ENCODE measurements around the gene RASSF5. TPM values are rescaled to one million over a fixed set of nuclear protein-coding genes. Genes with fewer than 3 reads are reported as not detected.

Gene RASSF5
- total and polyA plus RNA-seq, 10 of the 15 experiments (the other 5 are each of a cell fraction or from before 2014, with no cell fraction given): 14.0 to 89.6 (median 68.9) TPM

DNA sequence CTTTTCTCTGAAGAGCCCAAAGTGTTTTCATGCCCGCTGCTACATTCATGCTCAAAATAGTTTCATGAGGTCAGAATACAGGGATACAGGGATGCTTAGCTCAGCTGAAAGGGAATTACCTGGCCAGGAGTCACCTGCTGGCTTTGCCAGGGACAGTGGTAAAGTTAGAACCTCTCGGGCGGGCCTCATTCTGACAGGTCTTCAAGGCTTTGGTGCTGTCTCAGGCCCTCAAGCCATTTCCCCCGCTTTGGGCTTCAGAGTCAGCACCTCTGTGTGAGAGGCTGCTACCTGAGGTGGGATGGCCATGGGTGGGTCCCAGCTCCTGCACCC, 5.5 kb downstream of the RASSF5 start (continued):
- TF ChIP-seq, protein P1, sequence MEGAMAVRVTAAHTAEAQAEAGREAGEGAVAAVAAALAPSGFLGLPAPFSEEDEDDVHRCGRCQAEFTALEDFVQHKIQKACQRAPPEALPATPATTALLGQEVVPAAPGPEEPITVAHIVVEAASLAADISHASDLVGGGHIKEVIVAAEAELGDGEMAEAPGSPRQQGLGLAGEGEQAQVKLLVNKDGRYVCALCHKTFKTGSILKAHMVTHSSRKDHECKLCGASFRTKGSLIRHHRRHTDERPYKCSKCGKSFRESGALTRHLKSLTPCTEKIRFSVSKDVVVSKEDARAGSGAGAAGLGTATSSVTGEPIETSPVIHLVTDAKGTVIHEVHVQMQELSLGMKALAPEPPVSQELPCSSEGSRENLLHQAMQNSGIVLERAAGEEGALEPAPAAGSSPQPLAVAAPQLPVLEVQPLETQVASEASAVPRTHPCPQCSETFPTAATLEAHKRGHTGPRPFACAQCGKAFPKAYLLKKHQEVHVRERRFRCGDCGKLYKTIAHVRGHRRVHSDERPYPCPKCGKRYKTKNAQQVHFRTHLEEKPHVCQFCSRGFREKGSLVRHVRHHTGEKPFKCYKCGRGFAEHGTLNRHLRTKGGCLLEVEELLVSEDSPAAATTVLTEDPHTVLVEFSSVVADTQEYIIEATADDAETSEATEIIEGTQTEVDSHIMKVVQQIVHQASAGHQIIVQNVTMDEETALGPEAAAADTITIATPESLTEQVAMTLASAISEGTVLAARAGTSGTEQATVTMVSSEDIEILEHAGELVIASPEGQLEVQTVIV (IDR thresholded peaks at IDR 0.05; ENCODE audit: borderline replicate concordance, partially characterized antibody): no peak
- TF ChIP-seq, protein P2, sequence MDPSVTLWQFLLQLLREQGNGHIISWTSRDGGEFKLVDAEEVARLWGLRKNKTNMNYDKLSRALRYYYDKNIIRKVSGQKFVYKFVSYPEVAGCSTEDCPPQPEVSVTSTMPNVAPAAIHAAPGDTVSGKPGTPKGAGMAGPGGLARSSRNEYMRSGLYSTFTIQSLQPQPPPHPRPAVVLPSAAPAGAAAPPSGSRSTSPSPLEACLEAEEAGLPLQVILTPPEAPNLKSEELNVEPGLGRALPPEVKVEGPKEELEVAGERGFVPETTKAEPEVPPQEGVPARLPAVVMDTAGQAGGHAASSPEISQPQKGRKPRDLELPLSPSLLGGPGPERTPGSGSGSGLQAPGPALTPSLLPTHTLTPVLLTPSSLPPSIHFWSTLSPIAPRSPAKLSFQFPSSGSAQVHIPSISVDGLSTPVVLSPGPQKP (IDR thresholded peaks at IDR 0.05; ENCODE audit: low read depth, low read length): no peak
- TF ChIP-seq, protein P3, sequence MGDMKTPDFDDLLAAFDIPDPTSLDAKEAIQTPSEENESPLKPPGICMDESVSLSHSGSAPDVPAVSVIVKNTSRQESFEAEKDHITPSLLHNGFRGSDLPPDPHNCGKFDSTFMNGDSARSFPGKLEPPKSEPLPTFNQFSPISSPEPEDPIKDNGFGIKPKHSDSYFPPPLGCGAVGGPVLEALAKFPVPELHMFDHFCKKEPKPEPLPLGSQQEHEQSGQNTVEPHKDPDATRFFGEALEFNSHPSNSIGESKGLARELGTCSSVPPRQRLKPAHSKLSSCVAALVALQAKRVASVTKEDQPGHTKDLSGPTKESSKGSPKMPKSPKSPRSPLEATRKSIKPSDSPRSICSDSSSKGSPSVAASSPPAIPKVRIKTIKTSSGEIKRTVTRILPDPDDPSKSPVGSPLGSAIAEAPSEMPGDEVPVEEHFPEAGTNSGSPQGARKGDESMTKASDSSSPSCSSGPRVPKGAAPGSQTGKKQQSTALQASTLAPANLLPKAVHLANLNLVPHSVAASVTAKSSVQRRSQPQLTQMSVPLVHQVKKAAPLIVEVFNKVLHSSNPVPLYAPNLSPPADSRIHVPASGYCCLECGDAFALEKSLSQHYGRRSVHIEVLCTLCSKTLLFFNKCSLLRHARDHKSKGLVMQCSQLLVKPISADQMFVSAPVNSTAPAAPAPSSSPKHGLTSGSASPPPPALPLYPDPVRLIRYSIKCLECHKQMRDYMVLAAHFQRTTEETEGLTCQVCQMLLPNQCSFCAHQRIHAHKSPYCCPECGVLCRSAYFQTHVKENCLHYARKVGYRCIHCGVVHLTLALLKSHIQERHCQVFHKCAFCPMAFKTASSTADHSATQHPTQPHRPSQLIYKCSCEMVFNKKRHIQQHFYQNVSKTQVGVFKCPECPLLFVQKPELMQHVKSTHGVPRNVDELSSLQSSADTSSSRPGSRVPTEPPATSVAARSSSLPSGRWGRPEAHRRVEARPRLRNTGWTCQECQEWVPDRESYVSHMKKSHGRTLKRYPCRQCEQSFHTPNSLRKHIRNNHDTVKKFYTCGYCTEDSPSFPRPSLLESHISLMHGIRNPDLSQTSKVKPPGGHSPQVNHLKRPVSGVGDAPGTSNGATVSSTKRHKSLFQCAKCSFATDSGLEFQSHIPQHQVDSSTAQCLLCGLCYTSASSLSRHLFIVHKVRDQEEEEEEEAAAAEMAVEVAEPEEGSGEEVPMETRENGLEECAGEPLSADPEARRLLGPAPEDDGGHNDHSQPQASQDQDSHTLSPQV (IDR thresholded peaks at IDR 0.05): no peak
- TF ChIP-seq, protein P4, sequence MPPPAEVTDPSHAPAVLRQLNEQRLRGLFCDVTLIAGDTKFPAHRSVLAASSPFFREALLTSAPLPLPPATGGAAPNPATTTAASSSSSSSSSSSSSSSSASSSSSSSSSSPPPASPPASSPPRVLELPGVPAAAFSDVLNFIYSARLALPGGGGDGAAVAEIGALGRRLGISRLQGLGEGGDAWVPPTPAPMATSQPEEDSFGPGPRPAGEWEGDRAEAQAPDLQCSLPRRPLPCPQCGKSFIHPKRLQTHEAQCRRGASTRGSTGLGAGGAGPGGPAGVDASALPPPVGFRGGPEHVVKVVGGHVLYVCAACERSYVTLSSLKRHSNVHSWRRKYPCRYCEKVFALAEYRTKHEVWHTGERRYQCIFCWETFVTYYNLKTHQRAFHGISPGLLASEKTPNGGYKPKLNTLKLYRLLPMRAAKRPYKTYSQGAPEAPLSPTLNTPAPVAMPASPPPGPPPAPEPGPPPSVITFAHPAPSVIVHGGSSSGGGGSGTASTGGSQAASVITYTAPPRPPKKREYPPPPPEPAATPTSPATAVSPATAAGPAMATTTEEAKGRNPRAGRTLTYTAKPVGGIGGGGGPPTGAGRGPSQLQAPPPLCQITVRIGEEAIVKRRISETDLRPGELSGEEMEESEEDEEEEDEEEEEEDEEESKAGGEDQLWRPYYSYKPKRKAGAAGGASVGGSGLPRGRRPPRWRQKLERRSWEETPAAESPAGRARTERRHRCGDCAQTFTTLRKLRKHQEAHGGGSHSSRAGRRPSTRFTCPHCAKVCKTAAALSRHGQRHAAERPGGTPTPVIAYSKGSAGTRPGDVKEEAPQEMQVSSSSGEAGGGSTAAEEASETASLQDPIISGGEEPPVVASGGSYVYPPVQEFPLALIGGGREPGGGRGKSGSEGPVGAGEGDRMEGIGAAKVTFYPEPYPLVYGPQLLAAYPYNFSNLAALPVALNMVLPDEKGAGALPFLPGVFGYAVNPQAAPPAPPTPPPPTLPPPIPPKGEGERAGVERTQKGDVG (CRISPR knock-in tag; IDR thresholded peaks at IDR 0.05): no peak
- TF ChIP-seq ZNF217 (IDR thresholded peaks at IDR 0.05): no peak
- no peak for TF ChIP-seq POLR2AphosphoS5 (IDR thresholded peaks at IDR 0.05; ENCODE audit: low read length)
- TF ChIP-seq, protein P5, sequence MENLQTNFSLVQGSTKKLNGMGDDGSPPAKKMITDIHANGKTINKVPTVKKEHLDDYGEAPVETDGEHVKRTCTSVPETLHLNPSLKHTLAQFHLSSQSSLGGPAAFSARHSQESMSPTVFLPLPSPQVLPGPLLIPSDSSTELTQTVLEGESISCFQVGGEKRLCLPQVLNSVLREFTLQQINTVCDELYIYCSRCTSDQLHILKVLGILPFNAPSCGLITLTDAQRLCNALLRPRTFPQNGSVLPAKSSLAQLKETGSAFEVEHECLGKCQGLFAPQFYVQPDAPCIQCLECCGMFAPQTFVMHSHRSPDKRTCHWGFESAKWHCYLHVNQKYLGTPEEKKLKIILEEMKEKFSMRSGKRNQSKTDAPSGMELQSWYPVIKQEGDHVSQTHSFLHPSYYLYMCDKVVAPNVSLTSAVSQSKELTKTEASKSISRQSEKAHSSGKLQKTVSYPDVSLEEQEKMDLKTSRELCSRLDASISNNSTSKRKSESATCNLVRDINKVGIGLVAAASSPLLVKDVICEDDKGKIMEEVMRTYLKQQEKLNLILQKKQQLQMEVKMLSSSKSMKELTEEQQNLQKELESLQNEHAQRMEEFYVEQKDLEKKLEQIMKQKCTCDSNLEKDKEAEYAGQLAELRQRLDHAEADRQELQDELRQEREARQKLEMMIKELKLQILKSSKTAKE (IDR thresholded peaks at IDR 0.05; ENCODE audit: low read depth, poor library complexity, severe bottlenecking): no peak
